Gastrocnemius medialis (tissue), 4 donors: ENCODE data around the gene NTNG2.

ENCODE experiments used
- POLR2A ChIP-seq, 2 donors: fragments of 450-650 bp; IDR thresholded peaks; one replicate each; pipeline ENCODE4 v1.6.1; 2017; ENCODE audit warnings: antibody characterized with exemption in 2 of 2, mild to moderate bottlenecking in 2 of 2, moderate library complexity in 2 of 2
- TF ChIP-seq, protein P1 (sequence below), 5 experiments: fragments of 450-650 bp in 3 of 5; fragments of 200-600 bp in 2 of 5; sonication (generic) in 2 of 5; IDR thresholded peaks in 4 of 5; conservative IDR thresholded peaks in 1 of 5; 1 replicate in 4 of 5; 2 replicates in 1 of 5; pipeline ENCODE4 v1.5.1; 2016 to 2019; ENCODE audit warnings: antibody characterized with exemption in 5 of 5, mild to moderate bottlenecking in 3 of 5, moderate library complexity in 3 of 5

DNA sequence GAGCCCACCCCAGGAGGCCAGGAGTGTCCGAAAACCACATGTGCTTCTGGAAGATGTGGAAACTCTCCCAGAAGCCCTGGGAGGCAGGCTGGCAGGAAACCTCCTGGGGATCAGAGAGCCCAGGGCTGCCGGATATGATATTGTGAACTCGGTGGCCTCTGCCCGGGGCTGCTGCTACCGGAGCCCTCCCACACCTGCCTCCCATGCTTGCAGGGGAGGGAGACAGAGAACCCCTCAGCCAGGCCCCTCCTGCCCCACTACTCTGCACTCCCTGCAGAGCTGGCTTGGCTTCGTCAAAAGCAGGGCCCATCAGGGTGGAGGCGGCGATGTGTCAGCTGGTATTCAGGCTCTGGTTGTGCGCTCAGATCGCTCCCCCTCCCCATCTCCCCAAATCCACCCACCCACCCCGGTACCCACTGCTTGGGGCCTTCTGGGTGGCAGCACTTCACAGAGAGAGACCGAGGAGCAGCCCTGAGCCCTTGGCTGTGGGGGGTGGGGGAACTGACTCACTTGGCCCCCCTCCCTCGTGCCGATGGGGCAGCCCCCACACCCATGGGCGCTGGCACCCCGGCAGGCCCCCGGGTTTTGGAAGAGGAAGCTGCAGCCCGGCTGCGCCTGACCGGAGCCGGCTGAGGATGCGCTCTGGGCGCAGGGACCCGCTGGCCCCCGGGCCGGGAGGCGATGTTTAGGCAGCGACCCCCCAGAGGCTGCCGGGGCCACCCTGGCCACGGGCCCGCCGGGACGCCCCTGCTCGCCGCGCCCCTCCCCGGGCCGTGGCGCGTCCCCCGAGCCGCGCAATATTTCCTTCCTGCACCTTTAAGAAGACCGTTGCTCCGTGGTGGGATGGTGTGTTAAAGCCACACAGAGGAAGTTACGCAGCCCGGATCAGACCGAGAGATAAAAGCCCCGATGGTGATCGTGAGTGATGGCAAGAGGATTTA is 786 bp upstream of the NTNG2 start:
- TF ChIP-seq, protein P1, sequence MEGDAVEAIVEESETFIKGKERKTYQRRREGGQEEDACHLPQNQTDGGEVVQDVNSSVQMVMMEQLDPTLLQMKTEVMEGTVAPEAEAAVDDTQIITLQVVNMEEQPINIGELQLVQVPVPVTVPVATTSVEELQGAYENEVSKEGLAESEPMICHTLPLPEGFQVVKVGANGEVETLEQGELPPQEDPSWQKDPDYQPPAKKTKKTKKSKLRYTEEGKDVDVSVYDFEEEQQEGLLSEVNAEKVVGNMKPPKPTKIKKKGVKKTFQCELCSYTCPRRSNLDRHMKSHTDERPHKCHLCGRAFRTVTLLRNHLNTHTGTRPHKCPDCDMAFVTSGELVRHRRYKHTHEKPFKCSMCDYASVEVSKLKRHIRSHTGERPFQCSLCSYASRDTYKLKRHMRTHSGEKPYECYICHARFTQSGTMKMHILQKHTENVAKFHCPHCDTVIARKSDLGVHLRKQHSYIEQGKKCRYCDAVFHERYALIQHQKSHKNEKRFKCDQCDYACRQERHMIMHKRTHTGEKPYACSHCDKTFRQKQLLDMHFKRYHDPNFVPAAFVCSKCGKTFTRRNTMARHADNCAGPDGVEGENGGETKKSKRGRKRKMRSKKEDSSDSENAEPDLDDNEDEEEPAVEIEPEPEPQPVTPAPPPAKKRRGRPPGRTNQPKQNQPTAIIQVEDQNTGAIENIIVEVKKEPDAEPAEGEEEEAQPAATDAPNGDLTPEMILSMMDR (IDR thresholded peaks at IDR 0.05 in 4 of 5, conservative IDR thresholded peaks at IDR 0.05 in 1 of 5), result no peak
- no peak for TF ChIP-seq POLR2A (IDR thresholded peaks at IDR 0.05)
